Right atrium auricular region (tissue), 2 donors: ENCODE data around the gene BCAS1. TPM values are rescaled to one million over a fixed set of nuclear protein-coding genes. Genes with fewer than 3 reads are reported as not detected.

Experiments
- DNase-seq: peaks from one replicate; pipeline ENCODE4 v3.0.0-alpha.2; 2019; ENCODE audit warnings: low spot score
- H3K27ac ChIP-seq, 2 donors: fragments of 200-600 bp; sonication (generic); 1 replicate in 1 of 2; 2 replicates in 1 of 2; pipeline ENCODE4 v1.5.1; 2016 to 2019
- H3K27me3 ChIP-seq, 2 donors: fragments of 200-600 bp; sonication (generic); one replicate each; pipeline versions ENCODE4 v1.5.1 to v1.6.0; 2017 to 2019
- H3K36me3 ChIP-seq: fragments of 200-600 bp; sonication (generic); one replicate; pipeline ENCODE4 v1.5.1; 2016
- H3K4me1 ChIP-seq, 2 donors: fragments of 200-600 bp; sonication (generic); one replicate each; pipeline versions ENCODE4 v1.5.1 to v1.6.0; 2017 to 2019
- H3K4me3 ChIP-seq, 2 donors: fragments of 200-600 bp; sonication (generic); 1 replicate in 1 of 2; 2 replicates in 1 of 2; pipeline ENCODE4 v1.5.1; 2017 to 2019; ENCODE audit warnings: mild to moderate bottlenecking in 1 of 2, moderate library complexity in 1 of 2
- H3K9me3 ChIP-seq, 2 donors: fragments of 200-600 bp; sonication (generic); one replicate each; pipeline ENCODE4 v1.5.1; 2019
- total RNA-seq, 2 donors: library from RNA; depleted of rRNA; stranded (reverse); fragments of >200 nt; gene quantifications; one replicate each; pipeline ENCODE4 v1.1.0, GENCODE V29; 2016
- TF ChIP-seq, protein P1 (sequence below), 2 donors: fragments of 200-600 bp; sonication (generic); IDR thresholded peaks; one replicate each; pipeline ENCODE4 v1.5.1; 2019; ENCODE audit warnings: antibody characterized with exemption in 2 of 2

The BCAS1 gene
- total RNA-seq, 2 donors from 2014 or later, result not detected

DNA sequence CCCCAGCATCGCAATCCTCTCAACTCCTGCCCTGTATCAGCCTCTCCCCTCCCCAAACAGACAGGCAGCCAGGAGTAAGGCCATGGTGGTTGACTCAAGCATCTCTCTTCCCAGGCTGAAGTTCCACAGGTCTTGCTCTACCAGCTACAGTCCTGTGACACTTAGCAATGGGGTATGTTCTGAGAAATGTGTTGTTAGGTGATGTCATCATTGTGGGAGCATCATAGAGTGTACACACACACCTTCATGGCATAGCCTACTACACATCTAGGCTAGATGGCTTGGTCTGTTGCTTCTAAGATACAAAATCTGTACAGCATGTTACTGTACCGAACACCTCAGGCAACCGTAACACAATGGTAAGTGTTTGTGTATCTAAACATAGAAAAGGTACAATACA lies 29.5 kb upstream of the BCAS1 start:
- Histone ChIP-seq H3K4me3 (no peak overlapping the region), H3K36me3 (no peaks in the 10 kb centered on the region), H3K27ac (no peak overlapping the region), H3K9me3 (no peaks in the 10 kb centered on the region), H3K4me1 (no peaks in the 10 kb centered on the region), H3K27me3 (no peaks in the 10 kb centered on the region)
- no peak for DNase-seq
- TF ChIP-seq, protein P1, sequence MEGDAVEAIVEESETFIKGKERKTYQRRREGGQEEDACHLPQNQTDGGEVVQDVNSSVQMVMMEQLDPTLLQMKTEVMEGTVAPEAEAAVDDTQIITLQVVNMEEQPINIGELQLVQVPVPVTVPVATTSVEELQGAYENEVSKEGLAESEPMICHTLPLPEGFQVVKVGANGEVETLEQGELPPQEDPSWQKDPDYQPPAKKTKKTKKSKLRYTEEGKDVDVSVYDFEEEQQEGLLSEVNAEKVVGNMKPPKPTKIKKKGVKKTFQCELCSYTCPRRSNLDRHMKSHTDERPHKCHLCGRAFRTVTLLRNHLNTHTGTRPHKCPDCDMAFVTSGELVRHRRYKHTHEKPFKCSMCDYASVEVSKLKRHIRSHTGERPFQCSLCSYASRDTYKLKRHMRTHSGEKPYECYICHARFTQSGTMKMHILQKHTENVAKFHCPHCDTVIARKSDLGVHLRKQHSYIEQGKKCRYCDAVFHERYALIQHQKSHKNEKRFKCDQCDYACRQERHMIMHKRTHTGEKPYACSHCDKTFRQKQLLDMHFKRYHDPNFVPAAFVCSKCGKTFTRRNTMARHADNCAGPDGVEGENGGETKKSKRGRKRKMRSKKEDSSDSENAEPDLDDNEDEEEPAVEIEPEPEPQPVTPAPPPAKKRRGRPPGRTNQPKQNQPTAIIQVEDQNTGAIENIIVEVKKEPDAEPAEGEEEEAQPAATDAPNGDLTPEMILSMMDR (IDR thresholded peaks at IDR 0.05), result no peak

DNA sequence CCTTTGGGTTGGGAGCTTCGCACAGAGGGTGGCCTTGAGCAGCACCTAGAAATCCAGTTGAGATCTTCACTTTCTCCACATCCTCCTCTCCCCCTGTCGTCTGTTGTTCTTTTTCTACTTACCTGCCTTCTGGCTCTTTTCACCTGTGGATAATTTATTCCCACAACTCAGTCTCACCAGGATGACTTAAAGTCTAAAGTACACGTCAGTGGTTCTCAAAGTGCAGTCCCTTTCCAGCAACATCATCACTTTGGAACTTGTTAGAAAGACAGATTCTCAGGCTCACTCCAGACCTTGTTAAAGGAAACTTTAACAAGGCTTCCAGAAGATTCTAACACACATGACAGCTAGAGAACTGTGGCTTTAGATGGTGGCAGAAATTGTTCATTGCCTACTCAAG lies 27.7 kb upstream of the BCAS1 start:
- no peak for DNase-seq
- TF ChIP-seq, protein P1 (IDR thresholded peaks at IDR 0.05), result no peak
- Histone ChIP-seq H3K27me3 (no peaks in the 10 kb centered on the region), H3K4me1 (no peaks in the 10 kb centered on the region), H3K27ac (no peak overlapping the region), H3K4me3 (no peak overlapping the region), H3K9me3 (no peaks in the 10 kb centered on the region), H3K36me3 (no peaks in the 10 kb centered on the region)

DNA sequence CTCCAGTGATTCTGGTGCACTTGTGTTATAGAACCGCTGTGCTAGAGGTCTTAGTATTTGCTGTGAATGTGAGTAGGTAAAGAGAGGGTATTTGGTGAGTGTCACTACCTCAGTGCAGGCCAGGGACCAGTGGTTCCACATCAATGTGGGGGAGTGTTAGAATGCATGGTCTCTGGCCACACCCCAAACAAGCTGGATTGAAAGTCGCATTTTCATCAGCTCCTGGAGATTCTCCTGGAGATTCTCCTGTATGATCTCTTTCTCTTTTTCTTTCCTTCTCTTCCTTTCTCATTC lies 26.8 kb upstream of the BCAS1 start:
- Histone ChIP-seq H3K4me3 (no peak overlapping the region), H3K9me3 (no peaks in the 10 kb centered on the region), H3K27ac (no peak overlapping the region), H3K4me1 (no peaks in the 10 kb centered on the region), H3K27me3 (no peaks in the 10 kb centered on the region), H3K36me3 (no peaks in the 10 kb centered on the region)
- TF ChIP-seq, protein P1 (IDR thresholded peaks at IDR 0.05), result no peak
- no peak for DNase-seq

DNA sequence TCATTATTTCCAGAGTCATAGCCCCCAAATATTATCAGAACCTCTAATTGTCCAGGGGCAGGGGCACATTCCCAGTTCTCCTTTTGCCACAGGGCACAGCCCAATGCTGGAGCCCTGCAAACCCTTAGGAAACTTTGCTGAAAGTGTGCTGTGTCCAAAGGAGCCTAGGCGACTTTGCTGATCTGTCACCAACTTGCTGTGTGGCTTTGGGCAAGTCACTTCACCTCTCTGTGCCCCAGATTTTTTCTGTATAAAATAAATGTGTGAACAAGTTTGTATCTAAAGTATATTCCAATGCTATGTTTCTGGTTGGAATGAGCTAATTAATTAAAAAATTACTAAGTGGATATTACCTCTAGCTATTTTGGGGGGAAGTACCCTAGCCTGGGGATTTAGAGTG lies 25.4 kb upstream of the BCAS1 start:
- no peak overlapping the region for H3K27ac ChIP-seq
- no peak for DNase-seq
- H3K4me3 ChIP-seq, result no peak overlapping the region
- no peaks in the 10 kb centered on the region for H3K36me3 ChIP-seq
- H3K9me3 ChIP-seq, result no peaks in the 10 kb centered on the region
- TF ChIP-seq, protein P1 (IDR thresholded peaks at IDR 0.05), result no peak
- no peaks in the 10 kb centered on the region for H3K4me1 ChIP-seq
- H3K27me3 ChIP-seq, result no peaks in the 10 kb centered on the region

DNA sequence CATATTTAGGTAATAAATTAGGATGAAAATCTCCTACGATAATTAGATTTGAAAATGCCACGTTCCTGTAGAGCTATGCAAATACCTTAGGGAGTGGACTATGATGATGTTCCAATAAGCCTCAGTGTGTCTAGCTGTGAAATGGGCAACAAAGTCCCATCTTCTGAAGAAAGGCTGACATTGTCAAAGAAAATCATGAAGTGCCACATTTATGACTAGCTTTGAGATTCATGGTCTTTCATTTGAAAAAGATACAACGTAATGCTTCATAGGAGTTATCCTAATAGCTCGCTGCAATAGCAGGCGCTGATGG lies 23.8 kb upstream of the BCAS1 start:
- no peak for DNase-seq
- Histone ChIP-seq H3K9me3 (no peaks in the 10 kb centered on the region), H3K4me3 (no peak overlapping the region), H3K36me3 (no peaks in the 10 kb centered on the region), H3K27ac (no peak overlapping the region), H3K4me1 (no peaks in the 10 kb centered on the region), H3K27me3 (no peaks in the 10 kb centered on the region)
- TF ChIP-seq, protein P1 (IDR thresholded peaks at IDR 0.05), result no peak

DNA sequence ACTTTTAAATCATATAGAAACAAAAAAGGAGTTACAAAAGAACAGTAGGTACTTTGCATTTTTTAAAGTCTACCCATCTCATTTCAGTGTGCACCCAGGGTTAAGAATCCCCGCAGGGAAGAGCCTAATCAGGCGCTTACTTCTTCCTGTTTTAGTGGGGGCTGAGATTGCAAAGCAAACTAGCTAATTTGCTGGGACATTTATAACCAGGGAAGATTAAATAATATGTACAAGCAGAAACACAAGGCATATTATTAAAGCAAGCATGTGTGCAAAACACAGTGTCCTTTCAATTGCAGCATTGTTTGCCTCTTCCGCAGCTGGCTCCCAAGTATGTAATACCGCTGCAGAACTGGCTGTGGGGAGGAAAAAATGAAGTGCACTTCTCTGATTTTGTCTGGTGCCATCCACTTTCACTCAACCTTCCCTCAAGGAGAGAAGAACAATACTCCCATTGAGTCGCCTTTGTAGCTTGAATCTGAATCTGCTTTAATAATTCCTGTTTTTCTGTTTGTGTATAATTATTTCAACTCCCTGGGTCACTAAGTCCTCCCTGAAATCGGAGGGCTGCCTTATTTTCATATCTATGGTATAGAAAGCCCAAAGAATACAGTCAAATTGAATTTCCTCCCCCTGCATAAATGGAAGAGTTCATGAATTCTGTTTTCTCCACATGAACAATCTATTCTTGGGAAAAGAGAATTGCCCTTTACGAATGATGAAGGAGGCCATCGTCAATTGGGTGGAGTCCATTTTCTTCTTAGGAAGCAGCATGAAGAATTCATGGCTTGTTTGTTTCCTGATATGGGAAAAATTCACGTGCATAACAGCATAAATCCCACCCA lies 23.3 kb upstream of the BCAS1 start:
- no peak for DNase-seq
- Histone ChIP-seq H3K9me3 (no peaks in the 10 kb centered on the region), H3K27ac (no peak overlapping the region), H3K4me1 (no peaks in the 10 kb centered on the region), H3K27me3 (no peaks in the 10 kb centered on the region), H3K36me3 (no peaks in the 10 kb centered on the region), H3K4me3 (no peak overlapping the region)
- TF ChIP-seq, protein P1 (IDR thresholded peaks at IDR 0.05), result no peak
